Measurements from ENCODE around the gene CSNK1D. TPM values are rescaled to one million over a fixed set of nuclear protein-coding genes. Genes with fewer than 3 reads are reported as not detected.

CSNK1D gene
- total RNA-seq, 1 donor from 2014 or later: 50.3 TPM

DNA sequence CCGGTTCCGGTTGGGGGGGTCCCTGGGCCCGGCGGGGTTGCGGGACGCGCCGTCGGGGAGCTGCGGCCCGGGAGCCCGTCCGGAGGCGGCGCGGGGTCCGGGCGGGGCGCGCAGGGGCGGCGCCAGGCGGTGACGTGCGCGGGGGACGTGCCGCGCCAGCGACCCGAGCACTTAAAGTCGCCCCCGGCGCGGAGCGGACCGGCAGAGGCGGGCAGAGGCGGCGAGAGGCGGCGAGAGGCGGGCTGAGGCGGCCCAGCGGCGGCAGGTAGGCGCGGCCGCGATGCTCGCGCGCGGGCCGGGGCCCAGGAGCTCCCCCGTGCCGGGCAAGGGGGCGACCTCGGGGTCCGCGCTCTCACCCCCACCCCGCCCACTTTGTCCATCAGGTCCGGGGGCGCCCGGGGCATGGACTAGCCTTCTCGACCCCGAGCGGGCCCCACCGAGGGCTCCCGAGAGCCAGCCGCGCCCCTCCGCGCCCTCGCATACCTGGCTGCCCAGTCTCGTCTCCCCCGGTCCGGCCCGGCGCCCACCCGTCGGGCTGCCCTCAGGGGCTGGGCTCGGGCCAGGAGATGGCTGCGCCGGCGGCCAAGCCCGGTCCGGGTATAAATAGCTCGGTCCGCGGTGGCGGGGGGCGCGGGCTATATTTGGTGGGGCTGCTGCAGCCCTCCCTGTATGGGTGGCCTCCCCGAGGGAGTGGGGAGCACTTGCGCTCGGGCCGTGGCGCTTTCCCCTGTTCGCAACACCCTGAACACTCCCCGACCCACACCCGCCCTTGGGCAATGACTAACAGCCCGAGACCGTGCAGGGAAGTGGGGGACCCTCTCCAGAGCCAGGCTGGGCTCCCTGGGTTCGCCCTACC lies 44.4 kb downstream of the CSNK1D start, which contains the start of gene SLC16A3:
Gene SLC16A3 (plus strand): TSS at position 201 of the 856 bp plus-strand sequence. CDS start 6,967 bp downstream, outside the sequence.
- peak; percentile 78 for DNase-seq (ENCODE audit: low spot score)

DNA sequence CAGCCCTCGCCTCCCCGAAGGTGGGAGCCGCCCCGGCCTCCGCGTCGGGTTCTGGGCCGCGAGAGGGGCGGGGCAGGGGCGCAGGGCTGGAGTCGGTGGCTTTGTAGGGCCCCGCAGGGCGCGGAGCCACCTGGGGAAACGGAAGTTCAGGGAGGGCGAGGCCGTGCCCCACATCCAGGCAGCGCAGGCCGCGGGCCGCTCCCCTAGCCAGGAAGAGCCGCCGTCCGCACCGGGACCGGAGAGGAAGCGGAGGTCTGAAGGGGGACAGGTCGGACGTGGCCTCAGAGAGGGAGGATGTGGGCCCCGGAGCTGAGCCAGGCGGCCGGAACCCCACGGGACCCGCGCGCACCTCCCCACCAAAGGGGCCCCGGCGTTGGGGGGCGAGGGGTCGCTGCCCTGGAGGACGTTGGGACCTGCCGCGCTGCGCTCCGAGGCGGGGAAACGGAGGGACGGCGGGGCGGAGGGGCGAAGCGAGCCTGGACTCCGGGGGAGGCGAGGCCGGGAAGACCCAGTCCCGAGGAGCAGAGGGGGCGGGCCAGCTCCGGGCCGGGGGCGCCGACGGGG lies 45.1 kb downstream of the CSNK1D start:
- no peak for DNase-seq (ENCODE audit: low spot score)

DNA sequence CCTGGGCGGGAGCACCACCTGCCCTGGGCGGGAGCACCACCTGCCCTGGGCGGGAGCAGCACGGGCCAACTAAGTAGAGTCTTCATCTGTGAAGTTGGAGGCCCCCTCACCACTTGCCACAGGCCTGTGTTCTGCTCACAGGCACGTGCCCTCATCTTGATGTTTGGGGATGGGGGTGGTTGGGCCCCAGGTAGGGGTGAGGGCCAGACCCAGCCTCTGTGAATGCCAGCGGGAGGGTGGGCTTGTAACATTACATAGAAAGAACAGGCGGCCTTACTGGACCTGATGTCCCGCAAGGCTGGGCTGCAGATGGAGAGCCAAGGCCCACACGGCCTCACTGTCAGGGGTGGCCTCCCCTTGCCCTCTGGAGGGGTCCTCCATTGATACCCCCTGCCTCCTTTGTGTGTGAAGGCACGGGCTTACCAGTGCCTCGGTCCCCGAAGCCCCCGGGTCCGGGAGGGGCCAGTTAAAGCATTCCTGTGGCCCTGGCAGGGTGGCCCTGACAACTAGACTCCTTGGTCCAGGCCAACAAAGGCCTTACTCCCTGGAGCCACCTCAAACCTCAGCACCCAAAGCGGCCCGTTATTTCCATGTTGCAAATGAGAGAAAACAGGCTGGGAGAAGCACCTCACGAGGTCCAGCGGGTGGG lies 45.7 kb downstream of the CSNK1D start:
- no peak for DNase-seq (ENCODE audit: low spot score)

DNA sequence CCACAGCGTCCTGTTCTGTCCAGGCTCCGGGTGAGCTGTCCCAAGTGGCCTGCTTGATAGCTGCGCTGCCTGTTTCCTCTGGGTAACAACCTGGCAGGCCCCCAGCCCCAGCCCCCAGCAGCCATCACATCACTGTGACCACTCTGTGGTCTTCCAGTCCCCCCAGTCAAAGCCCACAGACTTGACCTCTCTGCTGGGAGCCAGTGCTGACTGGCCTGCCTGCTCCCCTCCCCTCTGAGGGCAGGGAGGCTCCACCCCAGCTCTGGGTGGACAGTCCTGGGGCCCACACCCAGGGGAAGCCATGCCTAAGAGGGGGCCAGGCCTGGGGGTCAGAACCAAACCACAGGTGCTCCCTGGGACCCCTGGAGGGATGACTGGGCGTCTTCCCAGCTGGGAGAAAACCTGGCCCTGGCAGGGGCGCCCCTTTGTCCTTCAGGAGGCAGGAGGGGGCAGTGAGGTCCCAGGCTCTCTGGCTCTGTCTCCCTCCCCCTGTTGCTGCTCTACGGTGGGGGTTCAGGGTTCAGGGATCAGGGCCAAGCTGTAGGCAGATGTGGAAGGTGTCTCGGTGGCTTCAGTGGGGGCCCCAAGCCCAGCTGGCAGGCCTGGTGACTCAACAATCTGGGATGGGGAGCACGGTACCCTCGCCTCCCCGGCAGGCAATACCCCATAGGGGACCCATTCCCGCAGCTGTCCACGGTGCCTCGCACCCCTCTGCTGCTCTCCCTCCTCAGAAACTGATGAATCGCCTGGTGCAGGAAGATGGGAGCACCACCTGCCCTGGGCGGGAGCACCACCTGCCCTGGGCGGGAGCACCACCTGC lies 46.5 kb downstream of the CSNK1D start:
- DNase-seq (ENCODE audit: low spot score): no peak

DNA sequence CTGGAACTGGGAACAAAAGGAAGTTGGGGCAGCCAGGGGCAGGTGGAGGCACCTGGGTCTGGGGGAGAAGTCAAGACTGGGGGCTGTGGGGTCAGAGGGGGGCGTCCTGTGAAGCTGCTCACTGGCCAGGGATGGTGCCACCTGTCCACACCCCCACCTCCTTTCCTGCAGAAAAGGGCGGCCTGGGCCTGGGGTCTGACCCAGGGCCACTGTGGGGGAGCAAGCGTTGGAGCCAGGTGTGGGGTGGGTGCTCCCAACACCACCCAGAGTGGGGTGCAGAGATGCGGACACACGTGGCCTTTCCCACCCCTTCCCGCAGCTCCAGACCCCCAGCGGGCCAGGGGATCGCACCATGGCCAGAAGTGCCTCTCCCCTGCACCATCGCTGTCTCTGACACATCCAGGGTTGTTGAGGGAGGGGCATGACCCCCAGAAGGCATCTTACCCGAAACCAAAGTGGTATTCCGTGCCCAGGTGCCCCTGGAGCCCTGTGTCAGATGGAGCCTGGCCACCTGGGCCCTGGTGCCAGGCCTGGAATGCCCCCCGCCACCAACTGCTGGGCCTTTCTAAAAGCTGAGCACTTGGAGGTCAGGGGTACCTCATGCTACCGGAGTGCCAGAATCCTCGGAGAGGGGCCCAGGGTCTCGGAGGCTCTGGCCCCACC lies 47.2 kb downstream of the CSNK1D start:
- DNase-seq (ENCODE audit: low spot score): no peak

DNA sequence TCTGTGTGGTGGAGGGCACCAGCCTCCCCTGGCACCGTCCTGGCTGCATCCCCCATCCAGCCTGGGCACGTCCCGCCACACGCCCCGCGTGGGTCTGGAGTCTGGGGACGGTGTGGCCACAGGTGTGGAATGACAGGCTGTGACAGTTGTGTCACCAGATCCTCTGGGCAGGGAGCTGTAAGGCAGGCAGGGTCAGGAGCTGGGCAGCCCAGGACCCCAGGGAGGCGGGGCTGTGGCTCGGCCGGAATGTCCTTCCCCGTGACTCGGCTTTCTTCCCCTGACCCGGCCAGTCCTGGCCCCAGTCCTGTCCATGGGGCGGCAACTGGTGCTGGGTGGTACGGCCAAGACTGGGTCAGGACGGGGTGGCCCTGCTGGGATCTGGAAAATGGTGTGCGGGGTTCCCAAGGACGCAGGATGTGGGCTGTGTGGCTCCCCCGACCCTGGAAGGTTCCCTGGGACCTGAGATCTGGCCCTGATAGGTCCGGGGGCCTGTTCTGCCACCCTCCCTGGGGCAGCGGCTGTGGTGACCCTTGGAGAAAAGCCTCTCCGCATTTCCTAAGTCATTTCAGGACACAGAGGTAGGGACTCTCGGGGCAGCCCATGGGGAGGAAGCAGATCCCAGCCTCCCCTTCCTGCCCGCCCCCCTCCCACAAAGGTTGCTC lies 48.0 kb downstream of the CSNK1D start:
- no peak for DNase-seq (ENCODE audit: low spot score)

DNA sequence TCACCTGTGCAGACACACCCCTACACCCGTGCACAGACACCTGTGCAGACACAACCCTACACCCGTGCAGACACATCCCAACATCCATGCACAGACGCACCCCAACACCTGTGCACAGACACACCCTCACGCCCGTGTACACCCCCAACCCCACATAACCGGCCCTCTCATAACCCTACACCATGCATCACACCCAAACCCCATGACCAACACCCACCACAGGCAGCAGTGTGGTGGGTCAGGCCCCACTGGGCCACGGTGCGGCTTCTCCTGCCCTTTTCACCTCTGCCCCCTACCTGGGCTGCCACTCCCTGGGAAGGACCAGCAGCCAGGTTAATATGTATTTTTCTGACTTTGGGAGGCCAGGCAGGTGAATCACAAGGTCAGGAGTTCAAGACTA lies 48.8 kb downstream of the CSNK1D start:
- no peak for DNase-seq (ENCODE audit: low spot score)

DNA sequence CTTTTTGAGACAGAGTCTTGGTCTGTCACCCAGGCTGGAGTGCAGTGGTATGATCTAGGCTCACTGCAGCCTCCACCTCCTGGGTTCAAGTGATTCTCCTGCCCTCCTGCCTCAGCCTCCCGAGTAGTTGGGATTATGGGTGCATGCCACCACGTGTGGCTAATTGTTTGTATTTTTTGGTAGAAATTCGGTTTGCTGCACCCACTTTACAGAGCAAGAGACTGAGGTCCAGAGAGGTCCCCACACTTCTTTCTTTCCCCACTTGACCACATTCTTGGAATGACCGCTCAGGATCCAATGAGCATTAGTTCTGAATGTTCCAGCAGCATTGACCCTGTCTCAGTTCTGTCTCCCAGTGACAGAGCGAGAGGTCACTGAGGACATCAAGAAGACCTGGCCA lies 50.0 kb downstream of the CSNK1D start:
- DNase-seq (ENCODE audit: low spot score): no peak

DNA sequence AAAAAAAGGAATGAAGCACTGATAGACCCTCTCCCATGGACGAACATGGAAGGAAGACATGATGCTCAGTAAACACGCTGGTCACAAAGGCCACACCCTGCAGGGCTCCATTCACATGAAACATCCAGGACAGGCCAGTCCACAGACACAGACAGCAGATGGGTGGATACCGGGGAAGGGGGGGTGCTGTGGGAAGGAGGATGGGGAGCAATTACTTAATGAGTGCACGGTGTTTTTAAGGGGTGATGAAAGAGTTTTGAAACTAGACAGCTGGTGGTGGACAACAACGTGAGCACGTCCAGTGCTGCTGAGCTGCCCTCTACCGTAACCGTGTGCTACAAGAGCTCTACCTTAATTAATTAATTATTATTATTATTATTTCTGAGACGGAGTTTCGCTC lies 50.7 kb downstream of the CSNK1D start:
- DNase-seq (ENCODE audit: low spot score): no peak

DNA sequence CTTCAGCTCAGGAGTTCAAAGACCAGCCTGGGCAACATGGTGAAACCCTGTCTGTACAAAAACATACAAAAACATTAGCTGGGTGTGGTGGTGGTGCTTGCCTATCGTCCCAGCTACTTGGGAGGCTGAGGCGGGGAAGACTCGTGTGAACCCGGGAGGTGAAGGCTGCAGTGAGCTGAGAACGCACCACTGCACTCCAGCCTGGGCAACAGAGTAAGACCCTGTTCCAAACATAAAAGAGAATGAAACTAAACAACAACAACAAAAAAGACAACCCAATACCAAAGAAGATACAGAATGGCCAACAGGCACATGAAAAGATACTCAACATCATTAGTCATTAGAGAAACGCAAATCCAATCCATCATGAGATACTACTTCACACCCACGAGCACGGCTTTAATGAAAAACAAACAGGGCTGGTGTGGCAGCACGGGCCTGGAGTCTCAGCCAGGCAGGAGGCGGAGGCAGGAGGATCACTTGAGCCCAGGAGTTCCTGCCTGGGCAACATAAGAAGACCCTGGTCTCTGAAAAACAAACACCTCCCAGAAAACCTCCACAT lies 52.1 kb downstream of the CSNK1D start:
- no peak for DNase-seq (ENCODE audit: low spot score)

DNA sequence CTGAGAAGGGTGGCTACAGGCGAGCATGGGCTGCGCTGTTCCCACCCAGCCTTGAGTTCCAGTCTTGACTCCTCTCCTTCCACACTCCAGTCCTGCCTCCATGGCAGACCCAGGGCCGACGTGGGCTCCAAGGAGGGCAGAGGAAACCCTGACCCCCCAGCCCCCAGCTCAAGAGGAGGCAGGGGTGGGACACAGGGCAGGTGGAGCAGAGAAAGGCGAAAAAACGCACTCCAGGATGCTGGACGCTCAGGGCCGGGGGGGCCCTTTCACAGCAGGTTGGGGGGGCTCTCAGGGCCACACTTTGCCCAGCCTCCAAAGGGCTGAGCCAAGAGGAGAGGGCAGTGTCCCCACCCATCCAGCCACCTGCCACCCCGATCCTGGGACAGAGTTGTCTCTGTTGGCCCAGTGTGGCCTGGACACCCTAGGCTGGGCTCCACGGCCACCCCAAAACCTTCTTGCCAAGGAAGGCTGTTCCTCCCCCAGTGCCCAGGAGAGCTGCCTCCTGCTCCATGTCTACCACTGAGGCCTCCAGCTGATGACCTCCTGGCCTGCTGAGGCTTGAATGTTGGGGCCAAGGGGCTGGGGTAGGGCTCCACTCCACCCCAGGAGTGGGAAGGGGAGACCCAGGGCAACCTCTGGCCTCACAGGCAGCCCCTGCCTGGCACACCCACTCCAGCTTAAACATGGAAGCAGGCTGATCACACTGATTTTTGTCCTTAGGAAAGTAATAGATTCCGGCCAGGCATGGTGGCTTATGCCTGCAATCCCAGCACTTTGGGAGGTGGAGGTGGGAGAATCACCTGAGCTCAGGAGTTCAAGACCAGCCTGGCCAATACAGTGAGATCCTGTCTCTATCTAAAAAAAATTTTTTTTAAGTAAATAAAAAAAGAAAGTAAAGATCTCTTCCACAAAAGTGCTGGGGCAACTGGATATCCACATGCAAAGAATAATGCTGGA lies 53.5 kb downstream of the CSNK1D start:
- no peak for DNase-seq (ENCODE audit: low spot score)

DNA sequence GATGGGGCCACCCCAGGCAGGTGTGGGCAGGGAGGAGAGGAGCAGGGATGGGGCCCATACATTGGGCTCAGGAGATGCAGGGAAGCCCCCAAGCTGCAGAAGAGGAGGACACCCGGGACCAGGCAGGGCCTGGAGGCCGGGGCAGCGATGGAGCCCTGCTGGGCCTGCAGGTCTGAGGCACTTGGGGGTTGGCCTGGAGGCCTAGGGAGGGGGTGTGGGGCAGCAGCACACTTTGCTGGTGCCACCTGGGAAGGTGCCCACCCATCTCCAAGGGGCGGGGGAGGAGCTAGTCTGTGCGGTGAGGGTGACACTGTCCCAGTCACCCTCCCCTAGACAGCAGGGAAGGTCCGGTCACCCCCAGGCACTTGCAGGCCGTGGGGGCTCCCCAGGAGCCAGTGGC lies 54.4 kb downstream of the CSNK1D start:
- DNase-seq (ENCODE audit: low spot score): no peak

DNA sequence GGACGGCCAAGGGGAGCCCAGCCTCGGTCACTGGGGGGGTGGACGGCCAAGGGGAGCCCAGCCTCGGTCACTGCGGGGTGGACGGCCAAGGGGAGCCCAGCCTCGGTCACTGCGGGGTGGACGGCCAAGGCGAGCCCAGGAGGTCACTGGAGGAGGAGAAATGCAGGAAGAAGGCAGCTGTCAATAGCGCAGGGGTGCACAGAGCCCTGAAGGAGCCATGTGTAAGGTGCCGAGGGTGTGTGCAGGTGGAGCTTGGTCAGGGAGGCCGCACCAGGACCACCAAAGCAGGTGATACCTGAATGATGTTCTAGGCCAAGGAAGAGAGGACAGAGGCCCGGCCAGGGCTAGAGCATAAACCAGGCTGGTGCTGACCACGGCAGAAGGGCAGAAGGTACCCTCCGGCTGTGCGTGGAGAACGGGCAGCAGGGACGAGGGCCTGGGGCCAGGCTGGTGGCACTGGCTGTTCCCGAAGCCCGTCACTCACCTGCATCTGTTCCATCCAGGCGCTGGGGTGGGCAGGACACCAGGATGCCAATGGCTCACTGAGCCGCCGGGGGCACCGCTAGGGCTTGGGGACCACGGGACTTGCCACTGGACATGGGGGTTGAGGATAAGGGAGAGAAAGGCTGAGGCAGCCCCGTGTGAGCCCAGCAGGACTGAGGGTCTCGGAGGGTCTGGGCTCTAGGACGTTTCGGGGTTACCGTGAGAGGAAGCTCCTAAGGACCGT lies 55.0 kb downstream of the CSNK1D start:
- DNase-seq (ENCODE audit: low spot score): no peak

DNA sequence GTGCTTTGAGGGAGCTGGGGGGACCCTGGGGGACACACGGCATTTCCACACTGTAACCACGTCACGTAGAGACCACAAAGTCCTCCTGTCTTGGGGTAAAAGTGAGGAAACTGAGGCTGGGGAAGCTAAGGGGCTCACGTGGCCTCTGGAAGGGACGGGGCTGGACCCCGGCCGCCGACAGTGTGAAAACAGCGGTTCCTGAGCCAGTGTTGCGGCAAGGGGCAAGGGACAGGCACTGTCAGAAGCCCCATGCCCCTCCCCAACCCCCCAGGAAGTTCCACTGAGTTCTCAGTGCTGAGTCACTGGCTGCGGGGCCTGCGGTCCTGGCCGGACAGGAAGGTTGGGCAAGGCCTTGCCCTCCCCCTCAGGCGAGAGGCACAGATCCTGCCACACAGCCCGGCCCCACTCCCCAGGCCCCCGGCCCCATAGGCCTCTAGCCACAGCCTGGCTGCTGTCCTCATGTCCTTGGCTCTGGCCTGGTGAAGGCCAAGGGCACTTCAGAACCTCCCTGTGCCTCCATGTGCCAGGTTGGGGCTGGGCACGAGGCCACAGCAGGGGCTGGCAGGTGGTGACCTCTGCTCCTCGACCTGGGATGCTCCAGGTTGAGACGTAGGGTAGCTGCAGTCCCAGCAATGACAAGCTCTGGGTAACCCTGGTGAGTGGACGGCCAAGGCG lies 55.8 kb downstream of the CSNK1D start:
- DNase-seq (ENCODE audit: low spot score): peak; percentile 52

DNA sequence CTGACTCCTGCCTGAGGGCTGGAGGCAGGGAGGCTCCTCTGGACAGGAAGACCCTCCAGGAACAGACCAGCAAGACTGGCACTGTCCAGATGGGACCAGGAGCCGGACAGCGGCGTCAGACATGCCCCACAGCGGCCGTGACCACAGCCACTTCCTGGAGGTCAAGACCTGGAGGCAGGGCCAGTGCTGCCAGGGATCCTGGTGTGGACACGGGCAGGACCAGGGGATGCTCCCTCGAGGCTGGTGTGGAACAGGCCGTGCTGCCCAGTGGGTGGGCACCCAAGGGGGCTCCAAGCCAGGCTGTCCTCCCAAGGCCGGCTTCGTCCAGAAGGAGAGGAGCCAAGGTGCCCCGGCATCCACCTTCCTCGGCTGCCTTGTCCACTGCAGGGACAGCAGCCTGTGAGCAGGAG lies 56.4 kb downstream of the CSNK1D start:
- DNase-seq (ENCODE audit: low spot score): no peak

DNA sequence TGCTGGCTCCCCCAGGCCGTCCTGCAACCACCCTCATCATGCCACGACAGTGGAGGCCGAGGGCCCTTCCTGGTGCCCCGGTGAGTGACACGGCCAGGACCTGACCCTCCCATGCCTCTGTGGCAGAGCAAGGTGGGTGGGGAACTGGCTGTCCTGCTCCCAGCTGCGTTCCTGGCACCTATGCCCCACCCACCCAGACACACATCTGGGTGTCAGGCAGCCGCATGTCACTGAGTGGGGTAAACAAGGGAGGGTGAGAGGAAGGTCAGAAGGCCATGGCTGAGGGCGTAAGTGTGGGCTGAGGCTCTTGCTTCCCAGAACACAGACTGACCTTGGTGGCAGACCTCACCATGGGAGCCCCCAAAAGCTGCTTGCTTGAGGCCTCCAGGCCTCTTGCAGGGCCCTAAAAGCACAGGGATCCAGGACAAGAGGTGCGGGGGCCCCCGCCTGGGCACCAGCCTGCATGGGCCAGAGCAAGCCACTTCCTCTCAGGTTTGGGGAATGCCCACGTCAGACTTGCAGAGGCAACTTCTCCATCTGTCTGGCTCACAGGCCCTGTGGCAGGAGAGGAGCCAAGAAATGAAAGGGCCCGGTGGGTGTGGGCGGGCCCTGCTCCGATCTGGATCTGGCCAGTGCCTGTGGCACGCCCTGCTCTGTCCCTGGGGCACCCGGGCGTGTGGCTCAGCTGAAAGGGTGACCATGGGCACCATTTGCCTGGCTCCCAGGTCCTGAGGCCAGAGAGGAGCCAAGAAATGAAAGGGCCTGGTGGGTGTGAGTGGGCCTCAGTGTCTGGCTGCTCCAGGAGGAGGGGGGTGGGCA lies 57.0 kb downstream of the CSNK1D start:
- DNase-seq (ENCODE audit: low spot score): peak; percentile 71

DNA sequence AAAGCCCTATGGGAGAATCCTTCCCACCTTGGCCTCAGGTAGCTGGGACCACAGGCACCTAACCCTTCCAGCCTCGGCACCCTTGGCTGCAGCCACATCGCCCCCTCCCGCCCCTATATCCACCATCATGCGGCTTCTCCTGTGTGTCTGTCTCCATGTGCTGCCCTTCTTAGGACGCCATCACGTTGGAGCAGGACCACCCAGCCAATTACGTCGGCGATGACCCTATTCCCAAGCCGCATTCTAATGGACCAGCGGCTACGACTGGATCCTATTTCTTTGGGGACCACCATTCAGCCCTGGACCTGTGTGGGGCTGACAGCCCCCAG lies 57.6 kb downstream of the CSNK1D start:
- no peak for DNase-seq (ENCODE audit: low spot score)

Data from umbilical cord (tissue), 2 donors.